ENCODE results near the gene FTSJ1.
"Not testable (repeated sequence)": the region's sequence is repeated elsewhere in the genome, so short reads cannot be mapped to it uniquely, and the experiment has no call there.

FTSJ1 gene

GRCh38 chrX:48475774-48476577 is at the start of gene FTSJ1:
Gene FTSJ1, plus strand, starts transcription at chrX:48476199. Its CDS starts 1,849 bp downstream, at chrX:48478048.
- peak; percentile 98 for DNase-seq
- in situ Hi-C loops (cut with MboI; ENCODE audit: low pct_unique_long_range_greater_than_20kb, low sequenced_read_pairs) = no loop called here

- in situ Hi-C loops (cut with MboI; ENCODE audit: low pct_unique_long_range_greater_than_20kb, low sequenced_read_pairs) = loop anchor here (25.0 kb wide), 1 partner anchor 140 kb away; no protein-coding TSS in a partner anchor
- DNase-seq = not testable (repeated sequence)
Measured at GRCh38 chrX:48427027-48427716, 48.8 kb upstream of the FTSJ1 start.

GRCh38 chrX:48429606-48430005 is 46.4 kb upstream of the FTSJ1 start:
- in situ Hi-C loops (cut with MboI; ENCODE audit: low pct_unique_long_range_greater_than_20kb, low sequenced_read_pairs) = loop anchor here (25.0 kb wide), 1 partner anchor 142 kb away; no protein-coding TSS in a partner anchor
- not testable (repeated sequence) for DNase-seq

GRCh38 chrX:48430166-48430565 is 45.8 kb upstream of the FTSJ1 start:
- DNase-seq = not testable (repeated sequence)
- in situ Hi-C loops (cut with MboI; ENCODE audit: low pct_unique_long_range_greater_than_20kb, low sequenced_read_pairs) = loop anchor here (25.0 kb wide), 1 partner anchor 143 kb away; no protein-coding TSS in a partner anchor

- in situ Hi-C loops (cut with MboI; ENCODE audit: low pct_unique_long_range_greater_than_20kb, low sequenced_read_pairs) = loop anchor here (25.0 kb wide), 1 partner anchor 146 kb away; no protein-coding TSS in a partner anchor
- DNase-seq = not testable (repeated sequence)
Measured at GRCh38 chrX:48433713-48434112, 42.3 kb upstream of the FTSJ1 start.

- in situ Hi-C loops (cut with MboI; ENCODE audit: low pct_unique_long_range_greater_than_20kb, low sequenced_read_pairs) = loop anchor here (25.0 kb wide), 1 partner anchor 160 kb away; no protein-coding TSS in a partner anchor
- not testable (repeated sequence) for DNase-seq
Measured at GRCh38 chrX:48447201-48447600, 28.8 kb upstream of the FTSJ1 start.

GRCh38 chrX:48450076-48450475 is 25.9 kb upstream of the FTSJ1 start:
- in situ Hi-C loops (cut with MboI; ENCODE audit: low pct_unique_long_range_greater_than_20kb, low sequenced_read_pairs) = no loop called here
- DNase-seq = no peak

GRCh38 chrX:48451708-48452107 is 24.3 kb upstream of the FTSJ1 start:
- DNase-seq = no peak
- in situ Hi-C loops (cut with MboI; ENCODE audit: low pct_unique_long_range_greater_than_20kb, low sequenced_read_pairs) = no loop called here

- DNase-seq = no peak
- in situ Hi-C loops (cut with MboI; ENCODE audit: low pct_unique_long_range_greater_than_20kb, low sequenced_read_pairs) = no loop called here
Measured at GRCh38 chrX:48456628-48457331, 19.2 kb upstream of the FTSJ1 start.

- no peak for DNase-seq
- in situ Hi-C loops (cut with MboI; ENCODE audit: low pct_unique_long_range_greater_than_20kb, low sequenced_read_pairs) = no loop called here
Measured at GRCh38 chrX:48458711-48459110, 17.3 kb upstream of the FTSJ1 start.

- DNase-seq = no peak
- in situ Hi-C loops (cut with MboI; ENCODE audit: low pct_unique_long_range_greater_than_20kb, low sequenced_read_pairs) = no loop called here
Measured at GRCh38 chrX:48459483-48459882, 16.5 kb upstream of the FTSJ1 start.

- no peak for DNase-seq
- in situ Hi-C loops (cut with MboI; ENCODE audit: low pct_unique_long_range_greater_than_20kb, low sequenced_read_pairs) = no loop called here
Measured at GRCh38 chrX:48460031-48460430, 16.0 kb upstream of the FTSJ1 start.

GRCh38 chrX:48460606-48461005 is 15.4 kb upstream of the FTSJ1 start:
- in situ Hi-C loops (cut with MboI; ENCODE audit: low pct_unique_long_range_greater_than_20kb, low sequenced_read_pairs) = no loop called here
- DNase-seq = no peak

- in situ Hi-C loops (cut with MboI; ENCODE audit: low pct_unique_long_range_greater_than_20kb, low sequenced_read_pairs) = no loop called here
- DNase-seq = no peak
Measured at GRCh38 chrX:48461830-48462229, 14.2 kb upstream of the FTSJ1 start.

GRCh38 chrX:48465336-48465933 is 10.6 kb upstream of the FTSJ1 start:
- in situ Hi-C loops (cut with MboI; ENCODE audit: low pct_unique_long_range_greater_than_20kb, low sequenced_read_pairs) = no loop called here
- no peak for DNase-seq

- no peak for DNase-seq
- in situ Hi-C loops (cut with MboI; ENCODE audit: low pct_unique_long_range_greater_than_20kb, low sequenced_read_pairs) = no loop called here
Measured at GRCh38 chrX:48466696-48467095, 9.3 kb upstream of the FTSJ1 start.

- DNase-seq = no peak
- in situ Hi-C loops (cut with MboI; ENCODE audit: low pct_unique_long_range_greater_than_20kb, low sequenced_read_pairs) = no loop called here
Measured at GRCh38 chrX:48467281-48467761, 8.7 kb upstream of the FTSJ1 start.

GRCh38 chrX:48468247-48468671 is 7.7 kb upstream of the FTSJ1 start:
- in situ Hi-C loops (cut with MboI; ENCODE audit: low pct_unique_long_range_greater_than_20kb, low sequenced_read_pairs) = no loop called here

More at GRCh38 chrX:48468247-48468671, 7.7 kb upstream of the FTSJ1 start:
- DNase-seq = peak; percentile 40

Data from KBM-7 (cell line).